ENCODE results near the gene COX6B2. TPM values are rescaled to one million over a fixed set of nuclear protein-coding genes. Genes with fewer than 3 reads are reported as not detected.
"Not testable (repeated sequence)": the region's sequence is repeated elsewhere in the genome, so short reads cannot be mapped to it uniquely, and the experiment has no call there.

Gene COX6B2
- total RNA-seq, 1 experiment from 2014 or later = 0.42 TPM

GRCh38 chr19:55329791-55330190 is 24.7 kb downstream of the COX6B2 start:
- in situ Hi-C loops (cut with HindIII; ENCODE audit: low pct_unique_long_range_greater_than_20kb, low sequenced_read_pairs); DNase-seq (ENCODE audit: low read depth, low spot score): not testable (repeated sequence)

GRCh38 chr19:55328774-55329318 is 25.7 kb downstream of the COX6B2 start:
- in situ Hi-C loops (cut with HindIII; ENCODE audit: low pct_unique_long_range_greater_than_20kb, low sequenced_read_pairs) = not testable (repeated sequence)
- DNase-seq (ENCODE audit: low read depth, low spot score) = peak; percentile 75

- in situ Hi-C loops (cut with HindIII; ENCODE audit: low pct_unique_long_range_greater_than_20kb, low sequenced_read_pairs) = no loop called here
- DNase-seq (ENCODE audit: low read depth, low spot score) = no peak
Observed at GRCh38 chr19:55325172-55325571, 29.3 kb downstream of the COX6B2 start, which contains the start of gene TMEM150B. TMEM150B (minus strand) TSS chr19:55325341; CDS start chr19:55321036, 4,305 bp downstream.

GRCh38 chr19:55324662-55325061 is 29.9 kb downstream of the COX6B2 start:
- in situ Hi-C loops (cut with HindIII; ENCODE audit: low pct_unique_long_range_greater_than_20kb, low sequenced_read_pairs) = no loop called here
- DNase-seq (ENCODE audit: low read depth, low spot score) = no peak

GRCh38 chr19:55322204-55322885 is 32.2 kb downstream of the COX6B2 start:
- in situ Hi-C loops (cut with HindIII; ENCODE audit: low pct_unique_long_range_greater_than_20kb, low sequenced_read_pairs) = no loop called here
- DNase-seq (ENCODE audit: low read depth, low spot score) = no peak

- in situ Hi-C loops (cut with HindIII; ENCODE audit: low pct_unique_long_range_greater_than_20kb, low sequenced_read_pairs) = no loop called here
Observed at GRCh38 chr19:55321466-55322137, 32.9 kb downstream of the COX6B2 start.

GRCh38 chr19:55320844-55321419 is 33.6 kb downstream of the COX6B2 start:
- no peak for DNase-seq (ENCODE audit: low read depth, low spot score)
- in situ Hi-C loops (cut with HindIII; ENCODE audit: low pct_unique_long_range_greater_than_20kb, low sequenced_read_pairs) = no loop called here

More at GRCh38 chr19:55321466-55322137, 32.9 kb downstream of the COX6B2 start:
- DNase-seq (ENCODE audit: low read depth, low spot score) = no peak

- DNase-seq (ENCODE audit: low read depth, low spot score) = peak; percentile 65
- in situ Hi-C loops (cut with HindIII; ENCODE audit: low pct_unique_long_range_greater_than_20kb, low sequenced_read_pairs) = no loop called here
Observed at GRCh38 chr19:55319785-55320184, 34.7 kb downstream of the COX6B2 start.

- DNase-seq (ENCODE audit: low read depth, low spot score) = no peak
- in situ Hi-C loops (cut with HindIII; ENCODE audit: low pct_unique_long_range_greater_than_20kb, low sequenced_read_pairs) = no loop called here
Observed at GRCh38 chr19:55316646-55317045, 37.9 kb downstream of the COX6B2 start.

GRCh38 chr19:55315956-55316525 is 38.5 kb downstream of the COX6B2 start:
- in situ Hi-C loops (cut with HindIII; ENCODE audit: low pct_unique_long_range_greater_than_20kb, low sequenced_read_pairs) = no loop called here
- DNase-seq (ENCODE audit: low read depth, low spot score) = no peak

GRCh38 chr19:55314396-55314795 is 40.1 kb downstream of the COX6B2 start:
- DNase-seq (ENCODE audit: low read depth, low spot score) = no peak
- in situ Hi-C loops (cut with HindIII; ENCODE audit: low pct_unique_long_range_greater_than_20kb, low sequenced_read_pairs) = no loop called here

GRCh38 chr19:55312621-55313512 is 41.7 kb downstream of the COX6B2 start:
- in situ Hi-C loops (cut with HindIII; ENCODE audit: low pct_unique_long_range_greater_than_20kb, low sequenced_read_pairs) = no loop called here
- no peak for DNase-seq (ENCODE audit: low read depth, low spot score)

GRCh38 chr19:55311797-55312196 is 42.7 kb downstream of the COX6B2 start:
- in situ Hi-C loops (cut with HindIII; ENCODE audit: low pct_unique_long_range_greater_than_20kb, low sequenced_read_pairs) = no loop called here
- no peak for DNase-seq (ENCODE audit: low read depth, low spot score)

- DNase-seq (ENCODE audit: low read depth, low spot score) = no peak
- in situ Hi-C loops (cut with HindIII; ENCODE audit: low pct_unique_long_range_greater_than_20kb, low sequenced_read_pairs) = no loop called here
Observed at GRCh38 chr19:55311397-55311796, 43.1 kb downstream of the COX6B2 start.

GRCh38 chr19:55310498-55310897 is 44.0 kb downstream of the COX6B2 start:
- DNase-seq (ENCODE audit: low read depth, low spot score) = no peak
- in situ Hi-C loops (cut with HindIII; ENCODE audit: low pct_unique_long_range_greater_than_20kb, low sequenced_read_pairs) = no loop called here

- DNase-seq (ENCODE audit: low read depth, low spot score) = peak; percentile 22
- in situ Hi-C loops (cut with HindIII; ENCODE audit: low pct_unique_long_range_greater_than_20kb, low sequenced_read_pairs) = no loop called here
Observed at GRCh38 chr19:55309448-55309847, 45.1 kb downstream of the COX6B2 start.

GRCh38 chr19:55308281-55308680 is 46.2 kb downstream of the COX6B2 start:
- DNase-seq (ENCODE audit: low read depth, low spot score) = no peak
- in situ Hi-C loops (cut with HindIII; ENCODE audit: low pct_unique_long_range_greater_than_20kb, low sequenced_read_pairs) = no loop called here

Measured in SK-MEL-5 (cell line).